Epithelial cell of prostate (primary cell): Measurements from ENCODE around the gene UMPS.

Experiments
- DNase-seq: peaks from one replicate; pipeline ENCODE4 v3.0.0-alpha.2; 2011; ENCODE audit warnings: low read depth, low spot score
- H3K27ac ChIP-seq: fragments of 450-650 bp; 2 replicates; pipeline ENCODE4 v1.5.1; 2017; ENCODE audit warnings: mild to moderate bottlenecking

UMPS gene

GRCh38 chr3:124793054-124793739 is 62.9 kb downstream of the UMPS start:
- peak overlapping the region; percentile 38 for H3K27ac ChIP-seq
- peak; percentile 14 for DNase-seq

GRCh38 chr3:124796477-124796876 is 66.2 kb downstream of the UMPS start:
- no peak for DNase-seq
- no peak overlapping the region for H3K27ac ChIP-seq

- H3K27ac ChIP-seq = no peak overlapping the region
- no peak for DNase-seq
These were observed 67.2 kb downstream of the UMPS start for GRCh38 chr3:124797426-124797945.
